Activated CD8-positive, alpha-beta T cell treated with anti-CD3 and anti-CD28 coated beads, Interleukin-2, amount 10 ng/mL, durations not matched to agents 7 days and 5 days (primary cell): ENCODE measurements around the gene B4GALT1. TPM values are rescaled to one million over a fixed set of nuclear protein-coding genes. Genes with fewer than 3 reads are reported as not detected.

Experiments used
- ATAC-seq: fragments of 150-1000 bp; cut with Tn5 transposase; one replicate; pipeline ENCODE4 v1.10.0; 2021; ENCODE audit warnings: moderate library complexity
- CTCF ChIA-PET: fragments of 350-600 bp; sonication (Branson Sonifier 250); formaldehyde crosslinking; loops from one replicate; lab custom pipeline; 2021; ENCODE audit warnings: antibody characterized with exemption; lab: Charles Lee
- POLR2A ChIA-PET: fragments of 350-600 bp; sonication (Branson Sonifier 250); formaldehyde crosslinking; loops from one replicate; lab custom pipeline; 2021; ENCODE audit warnings: antibody characterized with exemption; lab: Charles Lee
- DNase-seq: peaks from one replicate; pipeline ENCODE4 v3.0.0-alpha.2; 2020
- H3K27ac Mint-ChIP-seq: one replicate; pipeline ENCODE4 v1.8.0; 2021; ENCODE audit warnings: mild to moderate bottlenecking, mixed read lengths
- H3K27me3 Mint-ChIP-seq: one replicate; pipeline ENCODE4 v1.8.0; 2021; ENCODE audit warnings: low read depth, mixed read lengths
- H3K36me3 Mint-ChIP-seq: one replicate; pipeline ENCODE4 v1.8.0; 2021; ENCODE audit warnings: low read depth, mixed read lengths
- H3K4me1 Mint-ChIP-seq: one replicate; pipeline ENCODE4 v1.8.0; 2021; ENCODE audit warnings: low read depth, mixed read lengths
- H3K4me3 Mint-ChIP-seq: one replicate; pipeline ENCODE4 v1.8.0; 2021; ENCODE audit warnings: mild to moderate bottlenecking, mixed read lengths
- H3K9me3 Mint-ChIP-seq: one replicate; pipeline ENCODE4 v1.8.0; 2022; ENCODE audit warnings: mixed read lengths; ENCODE audit not compliant: insufficient read depth
- total RNA-seq, 2 experiments: library from RNA; stranded (reverse); gene quantifications; one replicate each; pipeline ENCODE4 v1.2.3, GENCODE V29; 2021

The B4GALT1 gene
- total RNA-seq, 2 experiments from 2014 or later = 27.8 to 28.5 TPM

DNA sequence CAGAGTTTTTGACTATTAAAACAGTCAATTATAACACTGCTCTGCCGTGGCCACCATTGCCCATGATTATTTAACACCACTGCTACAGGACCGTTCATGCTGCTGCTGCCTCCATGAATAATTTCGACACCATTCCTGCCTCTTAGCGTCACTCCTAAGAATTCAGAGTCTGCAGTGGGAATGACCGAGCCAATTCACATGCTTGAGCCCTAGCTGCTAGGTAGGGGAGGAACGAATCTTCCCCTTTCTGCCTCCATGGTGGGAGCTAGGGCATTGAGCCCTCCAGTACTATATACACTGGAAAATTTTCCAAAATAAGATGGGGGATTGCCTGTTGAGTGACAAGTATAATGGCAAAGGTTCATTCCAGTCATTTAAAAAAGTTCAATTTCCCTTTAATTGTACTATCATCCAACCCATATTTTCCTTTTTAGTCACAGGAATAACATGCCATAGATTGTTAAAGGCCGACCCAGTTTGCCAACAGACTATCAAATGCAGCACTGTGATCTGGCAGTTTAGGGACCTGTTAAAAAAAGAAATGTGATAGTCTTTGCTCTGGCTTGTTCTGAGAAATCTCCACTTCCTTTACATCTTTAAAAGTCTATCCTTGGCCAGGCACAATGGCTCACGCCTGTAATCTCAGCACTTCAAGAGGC lies 13.5 kb upstream of the B4GALT1 start:
- no peaks in the 10 kb centered on the region for H3K4me1 Mint-ChIP-seq
- no peak overlapping the region for H3K4me3 Mint-ChIP-seq
- H3K9me3 Mint-ChIP-seq = no peaks in the 10 kb centered on the region
- ChIA-PET CTCF (no interaction called here), POLR2A (no interaction called here)
- no peaks in the 10 kb centered on the region for H3K36me3 Mint-ChIP-seq
- H3K27ac Mint-ChIP-seq = no peak overlapping the region
- H3K27me3 Mint-ChIP-seq = peaks cover 10% of the 10 kb centered on the region
- DNase-seq (no peak), ATAC-seq (no peak)

DNA sequence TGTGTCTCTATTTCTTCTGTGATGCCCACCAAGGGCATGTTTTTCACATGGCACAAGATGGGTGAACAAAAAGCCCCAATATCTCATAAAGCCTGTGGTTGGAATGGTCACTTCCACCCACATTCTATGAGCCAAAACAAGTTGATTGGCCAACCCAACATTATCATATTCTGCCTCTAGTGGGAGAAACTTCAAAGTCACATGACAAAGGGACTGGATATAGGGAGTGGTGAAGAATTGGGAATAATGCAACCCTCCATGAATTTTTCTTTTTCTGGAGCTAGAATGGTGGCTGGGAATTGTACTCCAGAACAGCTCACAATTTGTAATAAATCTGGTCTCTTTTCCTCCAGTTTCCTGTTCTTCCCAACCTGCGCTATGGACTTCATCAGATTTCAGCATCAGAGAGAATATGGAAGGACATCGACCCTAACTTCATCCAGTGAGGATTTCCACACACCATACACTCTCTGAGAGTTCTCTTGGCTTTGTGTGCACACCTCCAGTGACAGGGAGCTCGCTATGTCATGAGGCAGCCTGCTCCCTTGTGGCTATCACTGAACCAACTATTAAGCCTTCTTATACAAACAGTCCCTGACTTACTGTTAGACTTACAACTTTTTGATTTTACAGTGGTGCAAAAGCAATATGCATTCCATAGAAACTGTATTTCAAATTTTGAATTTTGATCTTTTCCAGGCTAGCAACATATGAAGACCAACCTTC lies 12.0 kb upstream of the B4GALT1 start:
- POLR2A ChIA-PET = interaction anchor here (1.4 kb wide), 1 partner anchor 22 kb away, joined by 5 read pairs; no protein-coding TSS in a partner anchor

DNA sequence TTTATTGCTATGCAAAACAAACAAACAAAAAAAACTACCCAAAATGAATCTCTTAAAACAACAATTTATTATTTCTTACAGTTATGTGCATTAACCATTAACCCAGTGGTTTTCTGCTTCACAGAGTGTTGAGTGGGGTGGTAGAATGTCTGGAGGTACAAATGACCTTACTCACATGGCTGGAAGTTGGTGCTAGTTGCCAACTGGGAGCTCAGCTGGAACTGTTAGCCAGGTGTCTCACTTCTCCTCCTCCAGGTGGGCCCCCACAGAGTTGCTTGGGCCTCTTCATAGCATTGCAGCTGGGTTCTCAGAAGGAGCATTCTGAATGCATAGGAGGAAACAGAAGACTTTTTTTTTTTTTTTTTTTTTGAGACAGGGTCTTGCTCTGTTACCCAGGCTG lies 10.5 kb upstream of the B4GALT1 start:
- no peaks in the 10 kb centered on the region for H3K9me3 Mint-ChIP-seq
- ChIA-PET POLR2A (no interaction called here), CTCF (no interaction called here)
- no peak overlapping the region for H3K27ac Mint-ChIP-seq
- H3K36me3 Mint-ChIP-seq = no peaks in the 10 kb centered on the region
- ATAC-seq (no peak), DNase-seq (no peak)
- H3K4me1 Mint-ChIP-seq = no peaks in the 10 kb centered on the region
- no peak overlapping the region for H3K4me3 Mint-ChIP-seq
- peaks cover 10% of the 10 kb centered on the region for H3K27me3 Mint-ChIP-seq

More for the DNA sequence above, 12.0 kb upstream of the B4GALT1 start:
- CTCF ChIA-PET = interaction anchor here (0.7 to 1.4 kb wide), 3 partner anchors 10 to 99 kb away, joined by 3 to 11 read pairs (median 4); no protein-coding TSS in a partner anchor
- DNase-seq (no peak), ATAC-seq (peak; percentile 51)
- Mint-ChIP-seq H3K27ac (no peak overlapping the region), H3K9me3 (no peaks in the 10 kb centered on the region), H3K4me1 (no peaks in the 10 kb centered on the region), H3K4me3 (no peak overlapping the region), H3K36me3 (no peaks in the 10 kb centered on the region), H3K27me3 (peaks cover 10% of the 10 kb centered on the region)

DNA sequence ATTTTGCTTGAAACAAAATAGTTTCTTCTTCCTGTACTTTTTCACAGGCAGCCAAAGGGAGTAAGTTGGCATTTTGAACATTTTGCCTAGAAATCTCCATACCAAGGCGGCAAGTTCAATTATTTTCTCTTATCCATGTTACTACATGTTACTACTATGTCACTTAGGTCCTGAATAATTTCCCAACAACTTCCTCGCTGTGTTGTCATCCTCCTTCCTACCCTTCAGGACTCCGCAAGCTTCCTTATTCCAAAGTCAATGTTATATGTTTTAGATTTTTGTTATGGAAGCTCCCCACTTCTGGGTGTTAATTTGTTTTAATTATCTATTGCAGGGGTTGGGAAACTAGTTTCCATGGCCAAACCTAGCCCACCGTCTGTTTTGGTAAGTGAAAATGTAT lies 9.9 kb upstream of the B4GALT1 start:
- Mint-ChIP-seq H3K27me3 (peaks cover 6% of the 10 kb centered on the region), H3K9me3 (no peaks in the 10 kb centered on the region), H3K4me1 (no peaks in the 10 kb centered on the region), H3K4me3 (no peak overlapping the region), H3K36me3 (no peaks in the 10 kb centered on the region), H3K27ac (no peak overlapping the region)
- POLR2A ChIA-PET = interaction anchor here (1.0 kb wide), 1 partner anchor 10 kb away, joined by 3 read pairs; the partner anchor contains the start of gene B4GALT1
- CTCF ChIA-PET = no interaction called here
- no peak for ATAC-seq
- DNase-seq = no peak

DNA sequence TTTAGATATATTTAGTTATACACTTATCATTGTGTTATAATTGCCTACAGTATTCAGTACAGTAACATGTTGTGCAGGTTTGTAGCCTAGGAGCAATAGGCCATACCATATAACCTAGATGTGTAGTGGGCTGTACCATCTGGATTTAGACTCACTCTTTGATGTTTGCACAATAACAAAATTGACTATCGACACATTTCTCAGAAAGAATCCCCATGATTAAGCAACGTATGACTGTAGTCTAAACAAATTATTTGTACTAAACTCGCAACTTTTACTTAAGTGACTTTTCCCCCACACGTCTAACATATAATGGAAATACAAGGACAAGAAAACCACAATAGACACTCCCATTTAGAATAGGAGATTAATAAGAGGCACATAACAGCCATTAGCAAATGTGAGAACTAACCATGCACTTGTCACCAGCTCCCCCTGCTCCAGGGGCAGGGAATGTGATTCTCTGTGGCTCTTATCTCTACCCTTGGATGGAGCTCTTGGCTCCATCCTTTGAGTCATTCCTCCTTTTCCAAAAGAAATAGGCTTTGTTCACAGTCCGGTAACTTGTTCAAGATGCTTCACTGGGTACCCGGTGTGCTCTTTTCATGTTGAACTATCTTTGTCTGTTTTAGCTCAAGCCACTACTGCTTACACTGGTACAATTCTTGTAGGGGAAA lies 8.7 kb upstream of the B4GALT1 start:
- Mint-ChIP-seq H3K27ac (no peak overlapping the region), H3K27me3 (no peaks in the 10 kb centered on the region), H3K4me3 (no peak overlapping the region), H3K36me3 (no peaks in the 10 kb centered on the region), H3K9me3 (no peaks in the 10 kb centered on the region), H3K4me1 (peaks cover 1% of the 10 kb centered on the region)
- ChIA-PET POLR2A (interaction anchor here (0.5 to 1.0 kb wide), 2 partner anchors 8 to 199 kb away, joined by 3 to 4 read pairs; partner anchors contain the start of gene B4GALT1), CTCF (interaction anchor here (1.0 kb wide), 1 partner anchor 51 kb away, joined by 3 read pairs; no protein-coding TSS in a partner anchor)
- DNase-seq (no peak), ATAC-seq (no peak)

DNA sequence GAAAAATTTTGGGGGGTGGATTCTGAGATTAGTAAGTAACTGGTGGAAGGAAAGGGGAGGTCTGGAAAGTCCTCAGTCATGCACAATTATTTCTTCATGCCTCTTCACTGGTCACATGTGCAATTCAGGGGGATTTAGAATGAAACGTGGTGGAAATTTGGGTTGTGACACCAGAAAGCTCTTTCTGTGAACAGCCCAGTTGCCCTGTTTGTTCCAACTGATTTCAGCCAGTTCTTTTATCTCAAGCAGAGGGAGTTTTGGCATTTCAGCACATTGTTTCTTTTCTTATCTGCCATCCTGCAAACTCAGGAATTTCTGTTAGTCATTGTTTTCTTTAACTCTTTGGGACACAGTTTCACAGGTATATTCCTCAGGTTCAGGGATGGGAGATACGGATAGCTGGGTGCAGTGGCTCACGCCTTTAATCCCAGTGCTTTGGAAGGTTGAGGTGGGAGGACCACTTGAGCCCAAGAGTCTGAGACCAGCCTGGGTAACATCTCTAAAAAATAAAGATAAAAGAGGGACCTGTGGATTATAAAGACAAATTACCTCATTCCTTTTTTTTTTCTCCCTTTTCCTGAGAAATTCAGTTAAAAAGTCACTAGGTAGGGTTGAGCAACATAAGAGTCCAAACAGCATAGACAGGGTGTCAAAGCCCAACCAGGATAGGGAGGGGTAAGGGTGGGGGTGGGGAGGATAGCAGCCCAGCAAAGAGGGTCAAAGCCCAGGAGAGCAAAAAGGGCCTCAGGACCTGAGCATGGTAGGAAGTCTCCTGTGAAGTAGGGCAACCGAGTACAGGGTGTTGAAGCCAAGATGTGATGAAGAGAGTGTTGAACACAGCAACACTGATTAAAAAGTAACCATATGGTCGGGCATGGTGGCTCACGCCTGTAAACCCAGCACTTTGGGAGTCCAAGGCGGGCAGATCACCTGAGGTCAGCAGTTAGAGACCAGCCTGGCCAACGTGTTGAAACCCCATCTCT lies 5.4 kb upstream of the B4GALT1 start:
- POLR2A ChIA-PET = no interaction called here
- H3K4me1 Mint-ChIP-seq = peaks cover 23% of the 10 kb centered on the region
- H3K27ac Mint-ChIP-seq = no peak overlapping the region
- ATAC-seq (no peak), DNase-seq (no peak)
- H3K36me3 Mint-ChIP-seq = no peaks in the 10 kb centered on the region
- no peak overlapping the region for H3K4me3 Mint-ChIP-seq
- no peaks in the 10 kb centered on the region for H3K9me3 Mint-ChIP-seq
- CTCF ChIA-PET = interaction anchor here (1.0 to 3.5 kb wide), 2 partner anchors 56 to 93 kb away, joined by 4 to 23 read pairs; no protein-coding TSS in a partner anchor
- no peaks in the 10 kb centered on the region for H3K27me3 Mint-ChIP-seq

DNA sequence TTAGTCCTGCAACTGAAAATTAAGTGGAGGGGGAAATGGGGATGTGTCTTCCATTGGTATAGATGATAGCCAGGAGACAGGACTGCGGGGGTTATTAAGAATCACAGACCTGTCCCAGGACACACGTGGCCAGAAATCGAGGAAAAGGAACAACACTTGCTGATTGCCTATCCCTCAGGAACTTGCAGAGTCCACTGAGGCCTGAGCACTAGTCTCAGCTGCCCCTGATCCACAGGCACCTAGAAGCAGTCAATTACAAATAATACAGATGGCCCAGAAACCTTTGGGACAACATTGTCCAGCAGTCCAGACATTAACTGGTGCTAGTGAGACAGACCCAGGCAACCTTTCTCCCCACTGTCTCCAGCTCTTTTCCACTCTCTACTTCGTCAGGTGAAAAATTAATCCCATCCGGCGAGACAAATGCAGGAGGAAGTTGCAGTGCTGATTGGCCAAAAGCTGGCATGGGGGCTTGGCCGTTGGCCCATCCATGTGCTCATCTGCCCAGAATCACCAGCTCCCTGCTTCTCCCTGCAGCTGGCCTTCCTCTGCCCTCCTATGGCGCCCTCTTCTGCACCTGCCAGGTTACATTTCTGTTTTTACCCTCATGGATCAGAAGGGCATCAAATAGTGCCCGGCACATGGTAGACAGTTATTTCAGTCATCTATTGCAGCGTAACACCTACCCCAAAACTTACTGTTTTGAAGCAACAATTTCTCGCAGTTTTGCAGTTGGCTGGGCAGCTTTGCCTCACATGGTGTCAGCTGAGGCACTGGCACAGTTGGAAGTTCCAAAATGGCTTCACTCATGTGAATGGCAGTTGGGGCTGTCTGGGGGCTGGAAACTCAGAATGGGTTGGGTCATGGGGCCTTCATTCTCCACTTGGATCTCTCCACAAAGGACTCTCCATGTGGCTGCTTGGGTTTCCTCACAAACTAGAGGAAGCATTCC lies 3.6 kb upstream of the B4GALT1 start:
- Mint-ChIP-seq H3K27me3 (no peaks in the 10 kb centered on the region), H3K36me3 (peaks cover 4% of the 10 kb centered on the region), H3K4me3 (no peak overlapping the region), H3K9me3 (no peaks in the 10 kb centered on the region), H3K4me1 (peaks cover 24% of the 10 kb centered on the region), H3K27ac (no peak overlapping the region)
- DNase-seq (peak; percentile 64), ATAC-seq (no peak)
- POLR2A ChIA-PET = interaction anchor here (0.9 kb wide), 1 partner anchor 146 kb away, joined by 4 read pairs; the partner anchor contains the start of gene DNAJA1
- CTCF ChIA-PET = interaction anchor here (0.6 to 3.5 kb wide), 18 partner anchors 9 to 145 kb away, joined by 3 to 23 read pairs (median 4); partner anchors contain the start of gene SMU1

DNA sequence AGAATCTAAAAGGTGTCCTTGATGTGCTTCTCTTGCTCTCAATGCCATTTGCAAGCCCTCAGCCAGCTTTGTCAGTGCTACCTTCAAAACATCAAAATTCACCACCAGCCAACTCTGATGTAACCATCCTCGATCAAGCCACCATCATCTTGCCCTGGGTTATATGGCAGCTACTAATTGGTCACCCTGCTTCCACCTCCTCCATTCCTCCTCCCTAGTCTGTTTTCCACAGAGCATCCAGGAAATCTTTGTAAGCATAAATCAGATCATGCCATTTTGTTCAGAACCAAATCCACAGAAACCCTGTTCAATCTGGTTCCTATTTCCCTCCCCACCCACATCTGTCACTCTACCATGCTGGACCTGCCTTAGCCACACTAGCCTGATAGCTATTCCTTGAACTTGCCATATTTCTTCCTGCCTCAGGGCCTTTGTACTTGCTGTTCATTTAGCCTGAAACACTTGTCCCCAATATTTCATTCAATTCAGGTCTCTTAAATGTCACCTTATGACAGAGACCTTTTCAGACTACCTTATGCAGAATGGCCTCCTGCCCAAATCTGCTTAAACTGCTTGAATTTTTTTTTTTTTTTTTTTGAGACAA lies 1.9 kb upstream of the B4GALT1 start:
- no peaks in the 10 kb centered on the region for H3K27me3 Mint-ChIP-seq
- POLR2A ChIA-PET = interaction anchor here (0.6 to 2.9 kb wide), 4 partner anchors 10 to 95 kb away, joined by 3 to 18 read pairs (median 4); partner anchors contain the start of genes BAG1 and CHMP5
- DNase-seq (no peak), ATAC-seq (no peak)
- H3K36me3 Mint-ChIP-seq = peaks cover 14% of the 10 kb centered on the region
- peak overlapping the region; percentile 99 for H3K27ac Mint-ChIP-seq
- H3K4me1 Mint-ChIP-seq = peaks cover 40% of the 10 kb centered on the region
- H3K4me3 Mint-ChIP-seq = peak overlapping the region; percentile 0
- CTCF ChIA-PET = interaction anchor here (1.0 to 3.5 kb wide), 4 partner anchors 10 to 89 kb away, joined by 3 to 23 read pairs (median 12); no protein-coding TSS in a partner anchor
- no peaks in the 10 kb centered on the region for H3K9me3 Mint-ChIP-seq

DNA sequence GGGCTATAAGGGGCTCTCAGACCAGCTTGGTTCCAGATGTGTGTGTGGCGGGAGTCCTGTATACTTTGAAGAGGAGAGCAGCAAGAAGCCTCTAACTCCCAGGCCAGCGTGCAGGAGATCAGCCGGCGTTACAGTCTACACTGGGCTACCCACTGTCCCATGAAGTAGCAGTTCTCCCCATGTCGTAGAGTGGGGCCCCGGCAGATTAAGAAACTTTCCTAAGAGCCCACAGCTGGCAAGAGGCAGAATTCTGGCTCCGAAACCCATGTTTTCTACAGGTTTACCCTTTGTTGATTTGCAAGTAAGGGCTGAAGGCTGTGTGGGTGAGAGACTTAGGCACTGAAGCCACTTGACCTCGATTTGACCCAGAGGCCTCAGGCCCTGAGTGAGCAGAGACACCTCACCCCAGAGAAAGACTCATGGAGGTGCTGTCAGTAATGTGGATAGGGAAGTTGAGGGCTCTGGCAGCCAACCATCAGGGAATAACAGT lies 881 bp upstream of the B4GALT1 start:
- peaks cover 17% of the 10 kb centered on the region for H3K36me3 Mint-ChIP-seq
- H3K27ac Mint-ChIP-seq = peak overlapping the region; percentile 99
- peaks cover 50% of the 10 kb centered on the region for H3K4me1 Mint-ChIP-seq
- no peaks in the 10 kb centered on the region for H3K27me3 Mint-ChIP-seq
- ATAC-seq (peak; percentile 7), DNase-seq (peak; percentile 52)
- peak overlapping the region; percentile 93 for H3K4me3 Mint-ChIP-seq
- H3K9me3 Mint-ChIP-seq = no peaks in the 10 kb centered on the region
- CTCF ChIA-PET = interaction anchor here (0.6 to 3.0 kb wide), 8 partner anchors 13 to 92 kb away, joined by 3 to 21 read pairs (median 4); partner anchors contain the start of gene SMU1
- POLR2A ChIA-PET = interaction anchor here (0.6 to 2.9 kb wide), 17 partner anchors 8 to 143 kb away, joined by 3 to 18 read pairs (median 4); partner anchors contain the start of genes BAG1, CHMP5, DNAJA1 and NFX1
